ENCODE measurements around the gene ALKBH2. TPM values are rescaled to one million over a fixed set of nuclear protein-coding genes. Genes with fewer than 3 reads are reported as not detected.

ALKBH2 gene
- total and polyA plus RNA-seq, 5 experiments from 2014 or later = 11.5 to 23.2 (median 20.8) TPM

DNA sequence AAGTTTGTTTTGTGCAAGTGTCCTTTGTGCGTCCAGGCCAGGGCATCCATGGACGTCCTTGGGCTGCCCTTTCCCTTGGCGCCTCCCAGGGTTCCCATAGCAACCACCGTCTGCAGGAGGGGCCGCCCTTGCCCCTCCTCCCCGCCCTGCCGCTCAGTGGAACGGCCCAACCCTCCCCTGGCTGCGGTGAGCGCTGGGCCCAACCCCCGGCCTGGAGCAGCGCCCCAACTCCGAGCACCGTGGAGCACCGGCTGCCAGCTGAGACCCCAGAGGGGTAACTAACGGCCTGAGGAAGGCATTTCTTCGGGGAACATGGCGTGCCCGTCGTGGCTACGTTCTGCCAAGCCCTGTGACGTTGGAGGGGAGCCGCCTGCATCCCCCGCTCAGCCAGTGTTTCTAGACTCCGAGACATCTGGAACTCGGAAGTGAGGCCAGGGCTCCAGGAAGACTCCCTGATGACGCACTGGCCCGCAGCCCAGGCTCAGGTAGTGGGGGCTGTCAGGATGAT is 17.8 kb upstream of the ALKBH2 start:
- H3K36me3 Mint-ChIP-seq = peaks cover 0 to 31% (median 6%) of the 10 kb centered on the region in 3 donors
- POLR2A ChIA-PET = interaction anchor here (0.7 to 1.4 kb wide), 3 partner anchors 17 to 58 kb away, joined by 3 read pairs; partner anchors contain the start of gene USP30
- H3K4me3 Mint-ChIP-seq = peak overlapping the region; percentile 73 to 88 (median 86)
- H3K4me1 Mint-ChIP-seq = peaks cover 3 to 39% (median 22%) of the 10 kb centered on the region in 4 donors
- ATAC-seq (peak; percentile 83 to 90), DNase-seq (peak; percentile 30 to 75 (median 50))
- no peaks in the 10 kb centered on the region for H3K27me3 Mint-ChIP-seq
- peak overlapping the region; percentile 70 to 95 (median 89) for H3K27ac Mint-ChIP-seq
- H3K9me3 Mint-ChIP-seq = no peaks in the 10 kb centered on the region

DNA sequence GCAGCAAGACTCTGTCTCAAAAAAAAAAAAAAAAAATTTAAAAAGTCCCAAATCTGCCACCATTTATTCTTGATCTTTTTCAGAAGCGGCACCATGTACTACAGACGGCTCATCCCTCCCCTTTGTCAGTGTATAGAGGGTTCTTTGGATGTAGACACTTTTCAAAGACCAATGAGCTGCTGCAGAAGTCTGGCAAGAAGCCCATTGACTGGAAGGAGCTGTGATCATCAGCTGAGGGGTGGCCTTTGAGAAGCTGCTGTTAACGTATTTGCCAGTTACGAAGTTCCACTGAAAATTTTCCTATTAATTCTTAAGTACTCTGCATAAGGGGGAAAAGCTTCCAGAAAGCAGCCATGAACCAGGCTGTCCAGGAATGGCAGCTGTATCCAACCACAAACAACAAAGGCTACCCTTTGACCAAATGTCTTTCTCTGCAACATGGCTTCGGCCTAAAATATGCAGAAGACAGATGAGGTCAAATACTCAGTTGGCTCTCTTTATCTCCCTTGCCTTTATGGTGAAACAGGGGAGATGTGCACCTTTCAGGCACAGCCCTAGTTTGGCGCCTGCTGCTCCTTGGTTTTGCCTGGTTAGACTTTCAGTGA is 16.6 kb upstream of the ALKBH2 start:
- POLR2A ChIA-PET = no interaction called here
- no peak for ATAC-seq
- H3K27me3 Mint-ChIP-seq = no peaks in the 10 kb centered on the region
- no peak for DNase-seq
- H3K36me3 Mint-ChIP-seq = peaks cover 0 to 40% (median 6%) of the 10 kb centered on the region in 3 donors
- H3K27ac Mint-ChIP-seq = peak overlapping the region in 9 of 10 donors; percentile 62 to 94 (median 85)
- H3K4me1 Mint-ChIP-seq = peaks cover 0 to 27% (median 17%) of the 10 kb centered on the region in 4 donors
- no peaks in the 10 kb centered on the region for H3K9me3 Mint-ChIP-seq
- peak overlapping the region in 4 of 10 donors; percentile 73 to 88 (median 80) for H3K4me3 Mint-ChIP-seq

DNA sequence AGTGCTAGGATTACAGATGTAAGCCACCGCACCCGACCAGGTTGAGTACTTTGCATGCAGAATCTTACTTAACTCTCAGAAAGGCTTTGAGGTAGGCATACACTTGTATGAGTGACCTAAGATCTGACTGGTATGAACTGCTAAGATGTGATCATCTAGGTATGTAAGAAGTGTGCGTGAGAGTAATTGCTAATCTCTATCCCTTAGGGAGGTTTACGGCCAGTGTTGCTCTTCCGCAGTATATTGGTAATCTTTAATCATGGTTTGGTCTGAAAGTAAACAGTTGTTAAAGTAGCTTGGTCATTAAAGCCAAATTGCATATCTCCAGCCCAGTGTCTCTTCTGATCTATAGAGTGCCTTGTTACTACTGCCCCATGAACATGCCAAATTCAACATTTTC is 11.9 kb upstream of the ALKBH2 start:
- peaks cover 0 to 75% (median 17%) of the 10 kb centered on the region in 3 donors for H3K36me3 Mint-ChIP-seq
- peaks cover 7 to 10% (median 9%) of the 10 kb centered on the region in 4 donors for H3K4me1 Mint-ChIP-seq
- no peaks in the 10 kb centered on the region for H3K27me3 Mint-ChIP-seq
- H3K9me3 Mint-ChIP-seq = no peaks in the 10 kb centered on the region
- H3K4me3 Mint-ChIP-seq = no peak overlapping the region
- ATAC-seq = no peak
- POLR2A ChIA-PET = no interaction called here
- DNase-seq = no peak
- no peak overlapping the region for H3K27ac Mint-ChIP-seq

DNA sequence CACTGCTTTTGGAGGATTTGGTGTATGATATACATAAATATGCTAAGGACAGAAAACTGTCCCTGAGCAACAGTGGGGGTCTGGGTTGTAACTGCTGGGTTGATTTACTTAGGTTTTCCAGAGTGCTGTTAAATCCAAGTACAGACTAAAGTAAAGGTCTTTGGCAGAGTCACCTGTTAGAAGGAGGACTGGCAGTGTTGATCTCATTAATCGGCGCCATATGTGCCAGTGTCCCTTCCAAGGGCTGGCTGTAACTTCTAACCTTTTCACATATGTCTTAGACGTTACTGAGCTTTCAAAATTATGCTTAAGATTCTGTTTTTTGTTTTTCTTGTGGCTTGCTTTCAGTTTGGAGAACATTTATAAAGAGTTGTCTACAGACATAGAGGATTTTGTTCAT is 9.2 kb upstream of the ALKBH2 start:
- Mint-ChIP-seq H3K4me3 (no peak overlapping the region), H3K4me1 (peaks cover 16 to 32% (median 27%) of the 10 kb centered on the region in 4 donors), H3K27ac (no peak overlapping the region), H3K27me3 (no peaks in the 10 kb centered on the region), H3K9me3 (no peaks in the 10 kb centered on the region), H3K36me3 (peaks cover 0 to 55% (median 13%) of the 10 kb centered on the region in 3 donors)
- ATAC-seq (no peak), DNase-seq (no peak)
- POLR2A ChIA-PET = no interaction called here

DNA sequence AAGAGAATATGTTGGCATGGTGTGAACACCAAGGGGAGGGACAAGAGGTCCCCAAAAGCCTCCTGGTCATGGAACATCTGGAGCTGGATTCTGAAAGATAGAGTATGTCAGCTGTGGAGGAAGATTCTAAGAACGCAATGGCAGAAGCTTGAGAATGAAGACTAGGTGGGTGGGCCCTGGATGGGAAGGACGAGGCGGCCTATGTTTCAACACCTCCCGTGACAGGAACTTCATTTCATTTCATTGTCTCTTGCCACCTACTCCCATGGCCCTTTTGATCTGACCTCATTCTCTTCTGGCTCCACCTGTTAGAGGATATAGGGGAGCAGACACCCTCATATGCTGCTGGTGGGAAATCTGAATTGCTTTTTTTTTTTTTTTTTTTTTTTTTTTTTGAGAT is 7.5 kb upstream of the ALKBH2 start:
- H3K27ac Mint-ChIP-seq = peak overlapping the region in 4 of 10 donors; percentile 13 to 69 (median 34)
- no peaks in the 10 kb centered on the region for H3K27me3 Mint-ChIP-seq
- POLR2A ChIA-PET = no interaction called here
- peaks cover 14 to 32% (median 28%) of the 10 kb centered on the region in 4 donors for H3K4me1 Mint-ChIP-seq
- H3K9me3 Mint-ChIP-seq = no peaks in the 10 kb centered on the region
- H3K4me3 Mint-ChIP-seq = peak overlapping the region in 1 of 10 donors; percentile 38
- H3K36me3 Mint-ChIP-seq = peaks cover 0 to 42% (median 10%) of the 10 kb centered on the region in 3 donors
- ATAC-seq (no peak), DNase-seq (no peak)

DNA sequence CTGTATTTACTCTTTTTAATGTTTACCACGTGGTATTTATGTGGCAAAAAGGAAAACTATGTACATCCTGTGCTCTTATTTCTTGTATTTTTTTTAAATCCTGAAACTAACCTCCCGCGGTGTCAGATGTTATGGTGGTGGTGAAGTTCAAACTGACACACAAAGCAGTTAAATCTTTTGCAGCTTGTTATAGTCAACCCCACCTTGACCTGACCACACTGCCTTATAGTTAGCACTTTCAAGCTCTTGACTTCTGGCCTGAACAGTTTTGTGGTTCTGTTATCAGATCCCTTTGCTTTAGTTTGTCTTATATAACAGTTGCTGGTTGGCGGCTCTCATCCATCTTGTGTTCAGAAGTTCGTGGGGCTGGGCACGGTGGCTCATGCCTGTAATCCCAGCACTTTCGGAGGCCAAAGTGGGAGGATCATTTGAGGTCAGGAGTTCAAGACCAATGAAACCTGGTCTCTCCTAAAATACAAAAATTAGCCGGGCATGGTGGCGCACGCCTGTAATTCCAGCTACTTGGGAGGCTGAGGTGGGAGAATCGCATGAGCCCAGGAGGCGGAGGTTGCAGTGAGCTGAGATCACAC is 6.3 kb upstream of the ALKBH2 start:
- Mint-ChIP-seq H3K27ac (peak overlapping the region in 8 of 10 donors; percentile 43 to 91 (median 87)), H3K9me3 (no peaks in the 10 kb centered on the region), H3K27me3 (no peaks in the 10 kb centered on the region), H3K36me3 (peaks cover 0 to 33% (median 10%) of the 10 kb centered on the region in 3 donors), H3K4me3 (peak overlapping the region; percentile 33 to 93 (median 88)), H3K4me1 (peaks cover 9 to 35% (median 28%) of the 10 kb centered on the region in 4 donors)
- ATAC-seq (no peak), DNase-seq (peak in 2 of 10 donors; percentile 17 to 19)
- POLR2A ChIA-PET = interaction anchor here (1.4 to 1.6 kb wide), 3 partner anchors 13 to 55 kb away, joined by 3 to 8 read pairs (median 3); partner anchors contain the start of gene USP30

DNA sequence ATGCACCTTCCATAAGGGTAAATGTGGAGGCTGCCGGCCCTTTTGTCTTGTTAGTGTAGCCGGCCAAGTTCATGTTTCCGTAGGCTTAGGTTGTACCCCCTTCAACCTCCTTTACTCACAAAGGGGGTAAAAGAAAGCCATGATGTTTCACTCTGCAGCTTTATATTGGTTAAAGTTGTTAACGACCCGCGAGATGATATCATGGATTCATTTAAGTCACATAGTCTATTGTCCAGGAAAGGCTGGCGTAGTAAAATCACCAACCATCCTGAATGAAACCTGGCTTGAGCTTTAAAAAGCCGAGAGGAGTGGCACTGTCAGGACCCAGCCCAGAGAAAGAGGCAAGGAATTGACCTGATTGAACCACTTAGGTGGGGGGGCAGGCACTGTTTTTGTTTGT is 5.4 kb upstream of the ALKBH2 start:
- peak overlapping the region; percentile 53 to 91 (median 85) for H3K27ac Mint-ChIP-seq
- H3K4me1 Mint-ChIP-seq = peaks cover 10 to 38% (median 35%) of the 10 kb centered on the region in 4 donors
- DNase-seq (no peak), ATAC-seq (peak in 1 of 2 donors; percentile 4)
- peak overlapping the region; percentile 80 to 93 (median 88) for H3K4me3 Mint-ChIP-seq
- H3K9me3 Mint-ChIP-seq = no peaks in the 10 kb centered on the region
- peaks cover 0 to 25% (median 10%) of the 10 kb centered on the region in 3 donors for H3K36me3 Mint-ChIP-seq
- POLR2A ChIA-PET = interaction anchor here (0.6 to 1.6 kb wide), 7 partner anchors 9 to 241 kb away, joined by 3 to 8 read pairs (median 3); partner anchors contain the start of gene USP30
- H3K27me3 Mint-ChIP-seq = no peaks in the 10 kb centered on the region

DNA sequence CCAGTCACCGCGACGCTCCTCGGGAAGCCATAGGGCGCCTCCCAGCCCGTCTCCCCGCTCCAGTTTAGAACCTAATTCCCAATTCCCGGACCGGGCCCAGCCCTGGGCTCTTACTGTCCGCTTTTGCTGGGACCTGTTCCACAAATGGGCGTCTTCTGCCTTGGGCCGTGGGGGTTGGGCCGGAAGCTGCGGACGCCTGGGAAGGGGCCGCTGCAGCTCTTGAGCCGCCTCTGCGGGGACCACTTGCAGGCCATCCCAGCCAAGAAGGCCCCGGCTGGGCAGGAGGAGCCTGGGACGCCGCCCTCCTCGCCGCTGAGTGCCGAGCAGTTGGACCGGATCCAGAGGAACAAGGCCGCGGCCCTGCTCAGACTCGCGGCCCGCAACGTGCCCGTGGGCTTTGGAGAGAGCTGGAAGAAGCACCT is 4.9 kb upstream of the ALKBH2 start:
- DNase-seq = peak in 3 of 10 donors; percentile 11 to 43 (median 36)
- H3K9me3 Mint-ChIP-seq = no peaks in the 10 kb centered on the region
- H3K27me3 Mint-ChIP-seq = no peaks in the 10 kb centered on the region
- H3K4me1 Mint-ChIP-seq = peaks cover 13 to 43% (median 40%) of the 10 kb centered on the region in 4 donors
- POLR2A ChIA-PET = interaction anchor here (0.6 to 1.6 kb wide), 7 partner anchors 8 to 240 kb away, joined by 3 to 8 read pairs (median 3); partner anchors contain the start of gene USP30
- ATAC-seq = peak; percentile 27 to 41
- peak overlapping the region; percentile 80 to 93 (median 88) for H3K4me3 Mint-ChIP-seq
- H3K27ac Mint-ChIP-seq = peak overlapping the region; percentile 53 to 91 (median 85)
- H3K36me3 Mint-ChIP-seq = peaks cover 0 to 20% (median 6%) of the 10 kb centered on the region in 3 donors

DNA sequence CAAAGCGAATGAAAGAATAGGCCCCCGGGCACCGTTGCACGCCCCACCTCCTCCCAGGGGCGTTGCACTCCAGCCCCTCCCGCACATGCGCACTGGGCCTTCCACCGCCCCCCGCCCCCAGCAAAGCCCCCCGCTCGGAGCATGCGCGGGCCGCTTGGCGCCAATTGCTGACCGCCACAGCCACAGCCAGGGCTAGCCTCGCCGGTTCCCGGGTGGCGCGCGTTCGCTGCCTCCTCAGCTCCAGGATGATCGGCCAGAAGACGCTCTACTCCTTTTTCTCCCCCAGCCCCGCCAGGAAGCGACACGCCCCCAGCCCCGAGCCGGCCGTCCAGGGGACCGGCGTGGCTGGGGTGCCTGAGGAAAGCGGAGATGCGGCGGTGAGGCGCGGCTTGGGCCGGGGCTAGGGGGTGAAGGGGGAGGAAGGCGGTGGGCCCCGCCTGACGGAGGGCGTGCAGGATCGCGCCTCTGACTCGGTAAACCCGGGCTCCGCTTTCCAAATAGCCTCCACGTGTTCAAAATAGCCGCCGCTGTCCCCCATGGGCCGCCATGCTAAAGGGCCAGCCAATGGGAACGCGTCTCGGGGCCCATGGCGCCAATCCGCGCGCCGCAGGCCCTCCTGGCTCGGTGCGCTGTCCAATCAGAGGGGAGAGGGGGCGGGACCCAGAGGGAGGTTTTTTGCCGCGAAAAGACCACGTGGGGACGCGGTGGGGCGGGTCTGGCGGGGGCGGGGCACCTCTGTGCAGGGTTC is 4.3 kb upstream of the ALKBH2 start, which contains the start of gene UNG:
Gene UNG, plus strand, starts transcription at position 163 of the 748 bp plus-strand sequence. Its CDS starts 83 bp downstream, at position 246.
- Mint-ChIP-seq H3K27ac (peak within 1 kb of the TSS; percentile 53 to 93 (median 85)), H3K36me3 (peaks cover 0 to 18% (median 5%) of the 10 kb centered on the region in 3 donors), H3K9me3 (no peaks in the 10 kb centered on the region), H3K4me1 (peaks cover 14 to 48% (median 45%) of the 10 kb centered on the region in 4 donors), H3K4me3 (peak within 1 kb of the TSS; percentile 80 to 93 (median 88)), H3K27me3 (no peaks in the 10 kb centered on the region)
- peak; percentile 88 to 93 for ATAC-seq
- DNase-seq = peak; percentile 93 to 97 (median 96)
- POLR2A ChIA-PET = interaction anchor here (0.6 to 1.6 kb wide), 4 partner anchors 45 to 562 kb away, joined by 3 to 8 read pairs (median 3); partner anchors contain the start of gene USP30

DNA sequence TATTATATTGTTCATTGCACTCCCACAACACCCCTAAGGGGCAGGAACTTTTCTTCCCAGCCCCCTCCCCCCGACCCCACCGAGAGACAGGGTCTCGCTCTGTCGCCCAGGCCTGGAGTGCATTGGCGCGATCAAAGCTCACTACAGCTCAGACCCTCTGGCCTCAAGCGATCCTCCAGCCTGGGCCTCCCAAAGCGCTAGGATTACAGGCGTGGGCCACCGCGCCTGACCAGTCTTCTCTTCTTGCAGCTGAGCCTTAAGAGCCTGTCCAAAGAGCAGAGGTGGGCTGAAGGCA is 3.8 kb upstream of the ALKBH2 start:
- Mint-ChIP-seq H3K36me3 (peaks cover 0 to 14% (median 4%) of the 10 kb centered on the region in 3 donors), H3K9me3 (no peaks in the 10 kb centered on the region), H3K4me1 (peaks cover 19 to 54% (median 51%) of the 10 kb centered on the region in 4 donors), H3K4me3 (peak overlapping the region in 6 of 10 donors; percentile 32 to 88 (median 62)), H3K27ac (no peak overlapping the region), H3K27me3 (no peaks in the 10 kb centered on the region)
- DNase-seq (no peak), ATAC-seq (no peak)
- POLR2A ChIA-PET = interaction anchor here (0.6 kb wide), 1 partner anchor 562 kb away, joined by 3 read pairs; no protein-coding TSS in a partner anchor

DNA sequence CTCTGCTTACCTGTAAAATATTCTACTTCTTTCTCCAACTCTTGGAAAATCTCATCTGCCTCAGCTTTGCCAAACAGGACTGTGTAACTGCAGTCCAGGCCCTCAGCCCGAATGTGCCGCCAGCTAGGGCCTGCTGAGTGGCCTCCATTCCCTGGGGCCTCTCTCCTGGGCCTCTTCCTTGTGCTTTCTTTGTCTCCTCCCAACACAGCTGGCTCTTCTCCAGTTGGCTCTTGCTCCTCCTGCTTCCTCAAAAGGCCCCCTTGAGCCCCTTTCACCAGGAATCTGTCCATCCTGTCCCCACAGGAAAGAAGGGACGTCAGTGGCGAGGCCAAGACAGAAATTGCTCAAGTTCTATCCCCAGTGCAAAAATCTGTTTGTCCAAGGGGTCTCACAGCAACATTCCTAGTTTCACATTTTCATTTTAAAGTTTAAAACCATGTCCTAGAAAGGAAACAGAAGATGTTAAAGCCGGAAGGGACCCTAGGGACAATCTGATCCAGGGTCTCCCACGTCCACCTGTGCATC is 713 bp downstream of the ALKBH2 start:
- Mint-ChIP-seq H3K36me3 (peaks cover 0 to 30% (median 0%) of the 10 kb centered on the region in 3 donors), H3K27ac (peak overlapping the region; percentile 88 to 97 (median 94)), H3K4me3 (peak overlapping the region; percentile 84 to 93 (median 88)), H3K27me3 (no peaks in the 10 kb centered on the region), H3K4me1 (peaks cover 12 to 40% (median 33%) of the 10 kb centered on the region in 4 donors), H3K9me3 (no peaks in the 10 kb centered on the region)
- DNase-seq (no peak), ATAC-seq (no peak)
- POLR2A ChIA-PET = interaction anchor here (0.5 to 2.0 kb wide), 3 partner anchors 40 to 2000 kb away, joined by 3 to 8 read pairs (median 4); partner anchors contain the start of gene USP30

All from naive thymus-derived CD8-positive, alpha-beta T cell (primary cell).